Fibroblast of peridontal ligament (primary cell): ENCODE data around the gene CYP26A1.
A peak's percentile ranks its signal among the peaks of the same experiment; 100 is the strongest.

Source experiments
- DNase-seq: peaks from one replicate; pipeline ENCODE4 v3.0.0-alpha.2; 2010; ENCODE audit errors: extremely low read depth

The CYP26A1 gene

GRCh38 chr10:93073539-93074146 is at the start of gene CYP26A1:
CYP26A1 (plus strand) TSS chr10:93073893; CDS start chr10:93073935, 42 bp downstream.
- DNase-seq, result no peak

- DNase-seq, result no peak
Observed at GRCh38 chr10:93026072-93026471, 47.6 kb upstream of the CYP26A1 start.

GRCh38 chr10:93027508-93027907 is 46.2 kb upstream of the CYP26A1 start:
- DNase-seq, result no peak

DNA sequence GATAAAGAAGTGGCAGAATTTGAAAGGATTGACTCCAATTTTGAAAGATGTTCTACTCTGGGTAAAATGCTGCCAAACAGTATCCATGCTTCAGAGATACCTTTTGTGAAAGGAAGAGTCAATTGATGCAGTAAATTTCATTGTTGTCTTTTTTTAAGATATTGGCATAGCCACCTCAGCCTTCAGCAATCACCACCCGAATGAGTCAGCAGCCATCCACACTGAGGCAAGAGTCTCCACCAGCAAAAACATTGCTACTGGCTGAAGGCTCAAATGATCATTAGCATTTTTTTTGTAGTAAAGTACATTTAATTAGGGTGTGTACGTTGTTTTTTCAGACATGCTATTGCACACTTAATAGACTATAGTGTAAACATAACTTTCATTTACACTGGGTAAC is 44.8 kb upstream of the CYP26A1 start:
- peak; percentile 65 for DNase-seq

- DNase-seq, result peak; percentile 83
Observed at GRCh38 chr10:93030409-93030808, 43.3 kb upstream of the CYP26A1 start.

- DNase-seq, result peak; percentile 44
Observed at GRCh38 chr10:93032105-93032808, 41.4 kb upstream of the CYP26A1 start.

DNA sequence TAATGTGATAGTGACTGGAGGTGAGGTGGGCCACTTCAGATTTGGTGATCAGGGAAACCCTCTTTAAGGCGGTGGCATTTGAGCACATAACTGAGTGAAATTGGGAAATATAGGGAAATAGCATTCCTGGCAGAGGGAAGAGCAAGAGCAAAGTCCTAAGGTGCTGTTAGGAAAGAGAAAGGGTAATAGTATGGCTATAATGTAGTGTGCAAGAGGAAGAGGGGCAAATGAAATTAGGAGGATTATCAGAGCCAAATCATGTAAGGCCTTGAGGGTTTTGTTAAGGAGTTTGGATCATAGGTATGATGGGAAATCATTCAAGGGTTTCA is 40.9 kb upstream of the CYP26A1 start:
- DNase-seq, result no peak

DNA sequence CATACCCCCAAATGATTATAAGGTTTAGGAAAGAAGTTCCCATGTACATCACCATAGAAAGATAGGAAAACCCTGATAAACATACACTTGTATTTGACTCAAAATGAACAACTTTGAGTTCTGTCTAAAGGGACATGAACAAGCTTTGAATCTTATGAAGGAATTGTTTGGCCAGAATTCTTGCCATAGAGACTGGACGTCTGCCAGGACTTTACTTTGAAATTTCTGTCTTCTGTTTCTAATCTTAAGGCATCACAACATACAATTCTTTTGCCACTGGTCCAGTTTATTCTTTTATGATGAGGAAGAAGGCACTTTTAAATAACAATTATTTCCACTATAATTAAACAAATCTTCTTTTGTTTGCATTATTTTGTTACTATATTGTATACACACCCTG is 39.3 kb upstream of the CYP26A1 start:
- DNase-seq, result peak; percentile 81

DNA sequence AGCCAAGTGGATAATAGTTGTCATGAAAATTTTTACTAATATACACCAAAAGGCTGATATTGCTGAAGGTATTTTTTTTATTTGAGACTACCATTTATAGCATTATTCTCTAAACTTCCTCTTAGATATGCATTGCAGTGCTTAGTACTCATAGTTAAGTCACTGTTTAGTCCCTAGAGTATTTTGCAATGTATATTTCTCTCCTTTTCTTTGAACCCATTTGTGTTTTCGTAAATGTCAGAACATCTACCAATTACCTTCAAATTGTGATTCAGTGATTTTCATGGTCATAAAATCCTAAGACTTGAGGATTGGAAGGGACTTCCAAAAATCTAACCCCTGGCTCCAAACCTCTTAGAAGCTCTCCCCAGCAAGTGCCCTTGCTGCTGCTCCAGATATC is 34.6 kb upstream of the CYP26A1 start:
- peak; percentile 48 for DNase-seq

GRCh38 chr10:93039721-93040120 is 34.0 kb upstream of the CYP26A1 start:
- DNase-seq, result peak; percentile 71

DNA sequence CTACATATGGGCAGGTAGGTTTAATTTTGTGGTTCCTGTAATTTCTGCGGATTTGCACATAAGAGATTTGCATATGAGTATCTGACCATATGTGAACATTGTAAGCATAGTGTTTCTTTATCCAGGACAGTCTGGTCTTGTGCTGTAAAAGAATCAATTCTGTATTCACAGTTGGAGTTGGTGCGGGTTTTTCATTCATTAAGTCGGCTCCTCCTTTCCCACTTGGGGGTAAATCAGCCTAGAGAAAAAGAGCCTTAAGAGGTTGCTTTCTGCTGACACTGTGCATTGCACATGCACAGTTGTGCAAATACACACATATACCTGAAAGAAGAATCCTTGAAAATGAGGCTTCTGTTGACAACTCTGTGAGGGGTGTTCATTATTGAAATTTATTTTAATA is 19.2 kb upstream of the CYP26A1 start:
- DNase-seq, result no peak

- no peak for DNase-seq
Observed at GRCh38 chr10:93058139-93058538, 15.6 kb upstream of the CYP26A1 start.

DNA sequence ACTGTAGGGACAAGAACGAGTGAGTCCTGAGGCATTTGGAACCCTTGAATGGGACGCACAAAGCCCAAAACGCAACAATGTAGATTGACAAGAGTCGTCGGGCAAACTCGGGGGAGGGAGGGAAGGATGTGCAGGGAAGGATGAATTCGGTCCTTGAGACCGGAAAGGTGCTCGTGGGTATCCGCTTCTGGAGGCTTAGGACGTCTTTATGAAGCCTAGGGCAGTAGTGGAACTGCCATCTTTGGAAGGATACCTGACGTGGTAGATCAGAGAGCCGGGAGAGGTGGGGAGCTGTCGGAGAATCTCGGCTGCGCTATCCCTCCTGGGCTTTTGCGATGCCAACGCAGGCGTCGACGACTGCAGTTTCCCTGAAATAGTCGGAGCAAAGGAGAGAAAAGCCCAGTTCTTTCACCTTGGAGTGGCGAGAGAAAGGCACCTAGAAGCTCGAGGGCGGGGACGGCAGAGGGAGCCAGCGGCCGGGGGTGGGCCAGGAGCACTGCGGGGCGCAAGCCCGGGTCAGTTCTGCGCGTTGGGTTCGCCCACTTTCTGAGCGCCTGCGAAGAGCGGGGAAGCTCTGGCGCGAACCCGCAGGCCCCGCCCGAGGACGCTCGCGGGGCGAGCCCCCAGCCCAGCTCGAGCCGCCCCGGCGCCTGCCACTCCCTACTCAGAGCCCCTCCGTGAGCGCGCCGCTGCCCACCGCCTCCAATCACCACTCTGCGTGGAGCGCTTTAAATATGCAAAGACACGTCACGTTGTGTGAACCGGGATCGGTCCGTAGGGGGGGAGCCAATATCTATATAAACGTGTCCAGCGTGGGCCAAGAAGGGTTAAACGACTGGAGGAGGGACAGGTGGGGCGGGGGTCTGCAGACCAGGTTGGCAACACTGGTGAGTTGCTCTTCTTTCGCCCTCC is 13.5 kb upstream of the CYP26A1 start, which contains the start of gene CYP26C1:
Gene CYP26C1, plus strand, starts transcription at position 824 of the 912 bp plus-strand sequence. CDS start 466 bp downstream, outside the sequence.
- DNase-seq, result no peak

- DNase-seq, result no peak
Observed at GRCh38 chr10:93060887-93061593, 12.7 kb upstream of the CYP26A1 start.

GRCh38 chr10:93061594-93062513 is 11.8 kb upstream of the CYP26A1 start:
- no peak for DNase-seq

- peak; percentile 23 for DNase-seq
Observed at GRCh38 chr10:93062514-93063143, 11.1 kb upstream of the CYP26A1 start.

DNA sequence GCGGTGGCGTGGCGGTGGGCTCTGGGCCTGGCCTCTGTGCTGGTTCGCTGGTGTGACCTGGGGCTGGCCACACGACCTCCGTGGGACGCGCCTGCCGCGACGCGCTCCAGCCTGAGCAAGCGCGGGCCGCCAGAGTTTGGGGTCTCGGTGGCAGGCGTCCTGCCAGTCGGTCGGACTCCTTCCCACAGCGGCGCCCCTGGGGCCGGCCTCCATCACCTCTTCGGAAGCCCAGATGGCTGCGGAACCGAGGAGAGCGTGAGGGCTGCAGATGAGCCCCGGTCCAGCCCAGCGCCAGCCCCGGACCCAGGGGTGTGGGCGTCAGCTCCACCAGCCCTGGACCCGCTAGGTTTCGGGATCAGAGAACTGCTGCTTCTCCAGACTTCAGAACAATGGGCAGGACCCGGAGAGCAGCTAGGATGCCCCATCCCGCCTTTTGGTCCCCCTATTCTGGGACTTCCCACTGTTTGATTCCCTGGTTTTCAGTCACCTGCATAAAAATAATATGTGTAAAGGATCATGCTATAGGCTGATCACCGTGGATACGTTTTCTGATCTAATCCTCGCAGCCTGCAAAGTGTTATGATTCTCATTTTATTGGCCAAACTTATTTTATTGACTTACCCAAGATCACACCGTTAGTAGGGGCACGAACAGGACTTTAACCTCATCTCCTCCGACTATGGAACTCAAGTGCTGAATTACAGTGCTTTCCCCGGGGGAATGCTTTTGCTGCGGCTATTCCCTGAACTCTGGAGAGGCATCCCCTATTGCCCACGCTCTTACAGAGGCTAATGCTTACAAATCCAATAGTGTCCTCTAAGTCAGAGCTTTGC is 10.3 kb upstream of the CYP26A1 start:
- DNase-seq, result no peak

GRCh38 chr10:93063977-93064660 is 9.6 kb upstream of the CYP26A1 start:
- no peak for DNase-seq
